ENCODE results near the gene LY6G6C. TPM values are rescaled to one million over a fixed set of nuclear protein-coding genes. Genes with fewer than 3 reads are reported as not detected.
A peak's percentile ranks its signal among the peaks of the same experiment; 100 is the strongest.

LY6G6C gene
- total RNA-seq, 1 donor from 2014 or later = 1.8 TPM

GRCh38 chr6:31729515-31729978 is 8.0 kb upstream of the LY6G6C start:
- Mint-ChIP-seq H3K27me3 (ENCODE audit: unreplicated experiment) (peaks cover 21% of the 10 kb centered on the region), H3K4me1 (ENCODE audit: low read depth, unreplicated experiment) (peaks cover 10% of the 10 kb centered on the region), H3K4me3 (ENCODE audit: unreplicated experiment) (peak overlapping the region; percentile 98), H3K36me3 (ENCODE audit: unreplicated experiment) (peaks cover 14% of the 10 kb centered on the region), H3K27ac (ENCODE audit: unreplicated experiment) (peak overlapping the region; percentile 96), H3K9me3 (ENCODE audit: unreplicated experiment) (peaks cover 13% of the 10 kb centered on the region)
- TF ChIP-seq CTCF (IDR thresholded peaks at IDR 0.05; ENCODE audit: partially characterized antibody, unreplicated experiment) = peak; percentile 66
- DNase-seq = peak; percentile 90

- TF ChIP-seq CTCF (IDR thresholded peaks at IDR 0.05; ENCODE audit: partially characterized antibody, unreplicated experiment) = no peak
- peaks cover 14% of the 10 kb centered on the region for H3K36me3 Mint-ChIP-seq (ENCODE audit: unreplicated experiment)
- H3K27ac Mint-ChIP-seq (ENCODE audit: unreplicated experiment) = peak within 1 kb of the TSS; percentile 96
- peaks cover 13% of the 10 kb centered on the region for H3K9me3 Mint-ChIP-seq (ENCODE audit: unreplicated experiment)
- peak within 1 kb of the TSS; percentile 98 for H3K4me3 Mint-ChIP-seq (ENCODE audit: unreplicated experiment)
- peaks cover 8% of the 10 kb centered on the region for H3K4me1 Mint-ChIP-seq (ENCODE audit: low read depth, unreplicated experiment)
- peaks cover 19% of the 10 kb centered on the region for H3K27me3 Mint-ChIP-seq (ENCODE audit: unreplicated experiment)
- DNase-seq = no peak
These were observed 7.4 kb upstream of the LY6G6C start, which contains the start of gene DDAH2 for GRCh38 chr6:31728767-31729514. Gene DDAH2 (minus strand): TSS chr6:31729299. CDS start chr6:31729161, 138 bp downstream.

GRCh38 chr6:31727717-31728671 is 6.4 kb upstream of the LY6G6C start:
- H3K4me1 Mint-ChIP-seq (ENCODE audit: low read depth, unreplicated experiment) = peaks cover 6% of the 10 kb centered on the region
- H3K36me3 Mint-ChIP-seq (ENCODE audit: unreplicated experiment) = peaks cover 14% of the 10 kb centered on the region
- peaks cover 12% of the 10 kb centered on the region for H3K9me3 Mint-ChIP-seq (ENCODE audit: unreplicated experiment)
- no peak for DNase-seq
- no peak for TF ChIP-seq CTCF (IDR thresholded peaks at IDR 0.05; ENCODE audit: partially characterized antibody, unreplicated experiment)
- H3K4me3 Mint-ChIP-seq (ENCODE audit: unreplicated experiment) = peak overlapping the region; percentile 98
- peaks cover 17% of the 10 kb centered on the region for H3K27me3 Mint-ChIP-seq (ENCODE audit: unreplicated experiment)
- peak overlapping the region; percentile 28 for H3K27ac Mint-ChIP-seq (ENCODE audit: unreplicated experiment)

- no peak for DNase-seq
- H3K27me3 Mint-ChIP-seq (ENCODE audit: unreplicated experiment) = peaks cover 17% of the 10 kb centered on the region
- no peak for TF ChIP-seq CTCF (IDR thresholded peaks at IDR 0.05; ENCODE audit: partially characterized antibody, unreplicated experiment)
- peaks cover 14% of the 10 kb centered on the region for H3K36me3 Mint-ChIP-seq (ENCODE audit: unreplicated experiment)
- H3K27ac Mint-ChIP-seq (ENCODE audit: unreplicated experiment) = no peak overlapping the region
- peaks cover 12% of the 10 kb centered on the region for H3K9me3 Mint-ChIP-seq (ENCODE audit: unreplicated experiment)
- H3K4me3 Mint-ChIP-seq (ENCODE audit: unreplicated experiment) = peak overlapping the region; percentile 34
- H3K4me1 Mint-ChIP-seq (ENCODE audit: low read depth, unreplicated experiment) = peaks cover 6% of the 10 kb centered on the region
These were observed 5.6 kb upstream of the LY6G6C start for GRCh38 chr6:31727034-31727716.
